ENCODE data around the gene PLEKHG4B.
"Not testable (repeated sequence)": the region's sequence is repeated elsewhere in the genome, so short reads cannot be mapped to it uniquely, and the experiment has no call there.

PLEKHG4B gene

GRCh38 chr5:192970-193831, 101.2 kb downstream of the PLEKHG4B start:
- H3K4me1 Mint-ChIP-seq (ENCODE audit: low read depth): peaks cover 8% of the 10 kb centered on the region
- H3K4me3 Mint-ChIP-seq: no peak overlapping the region
- H3K36me3 Mint-ChIP-seq (ENCODE audit: low read depth): no peaks in the 10 kb centered on the region
- no peak overlapping the region for H3K27ac Mint-ChIP-seq
- no peaks in the 10 kb centered on the region for H3K27me3 Mint-ChIP-seq (ENCODE audit: low read depth)
- no peaks in the 10 kb centered on the region for H3K9me3 Mint-ChIP-seq

GRCh38 chr5:194102-194501, 102.1 kb downstream of the PLEKHG4B start:
- Mint-ChIP-seq H3K9me3 (no peaks in the 10 kb centered on the region), H3K36me3 (ENCODE audit: low read depth) (no peaks in the 10 kb centered on the region), H3K4me1 (ENCODE audit: low read depth) (peaks cover 3% of the 10 kb centered on the region), H3K4me3 (no peak overlapping the region), H3K27ac (no peak overlapping the region), H3K27me3 (ENCODE audit: low read depth) (no peaks in the 10 kb centered on the region)

- no peak overlapping the region for H3K27ac Mint-ChIP-seq
- H3K27me3 Mint-ChIP-seq (ENCODE audit: low read depth): no peaks in the 10 kb centered on the region
- H3K4me1 Mint-ChIP-seq (ENCODE audit: low read depth): peaks cover 3% of the 10 kb centered on the region
- no peaks in the 10 kb centered on the region for H3K9me3 Mint-ChIP-seq
- H3K36me3 Mint-ChIP-seq (ENCODE audit: low read depth): no peaks in the 10 kb centered on the region
- H3K4me3 Mint-ChIP-seq: no peak overlapping the region
Measured at GRCh38 chr5:194603-195209, 102.7 kb downstream of the PLEKHG4B start.

DNA sequence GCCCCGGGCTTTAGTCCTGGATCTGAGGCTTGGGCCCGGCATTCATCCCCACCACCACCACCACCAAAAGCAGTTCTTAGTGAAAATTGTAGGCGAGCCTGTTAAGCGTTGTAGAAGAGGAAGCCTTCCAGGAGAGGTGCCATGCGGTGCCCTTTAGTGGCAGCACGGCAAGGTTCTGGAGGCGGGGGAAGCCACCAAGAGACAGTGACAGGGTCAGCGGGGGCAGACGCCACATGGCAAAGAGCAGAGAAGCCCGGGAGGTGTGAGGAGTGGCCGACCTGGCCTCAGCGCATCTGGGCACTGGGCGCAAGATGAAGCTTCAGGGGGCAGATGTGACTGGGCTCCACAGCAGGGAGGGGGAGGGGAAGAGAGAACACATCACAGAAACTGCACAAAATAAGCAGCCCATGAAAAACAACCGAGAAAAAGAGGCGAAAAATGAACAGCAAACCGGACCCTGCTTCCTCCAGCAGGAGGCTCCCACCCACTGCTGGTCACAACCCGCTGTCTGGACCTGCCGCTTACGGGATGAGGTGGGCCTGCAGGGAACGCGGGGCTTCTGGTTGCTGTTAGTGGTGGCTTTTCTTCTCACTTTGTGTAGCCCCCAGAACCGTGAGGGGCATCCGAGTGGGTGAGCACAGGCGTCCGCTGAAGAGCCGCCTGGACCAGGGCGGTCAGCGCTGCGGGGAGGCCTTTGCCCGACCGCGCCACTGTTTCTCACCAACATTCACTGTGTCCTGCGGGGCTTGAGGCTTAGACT, 103.6 kb downstream of the PLEKHG4B start:
- H3K4me1 Mint-ChIP-seq (ENCODE audit: low read depth): no peaks in the 10 kb centered on the region
- H3K27me3 Mint-ChIP-seq (ENCODE audit: low read depth): no peaks in the 10 kb centered on the region
- no peaks in the 10 kb centered on the region for H3K36me3 Mint-ChIP-seq (ENCODE audit: low read depth)
- no peaks in the 10 kb centered on the region for H3K9me3 Mint-ChIP-seq
- H3K4me3 Mint-ChIP-seq: no peak overlapping the region
- no peak overlapping the region for H3K27ac Mint-ChIP-seq

- no peak overlapping the region for H3K4me3 Mint-ChIP-seq
Measured at GRCh38 chr5:196350-196749, 104.4 kb downstream of the PLEKHG4B start.

DNA sequence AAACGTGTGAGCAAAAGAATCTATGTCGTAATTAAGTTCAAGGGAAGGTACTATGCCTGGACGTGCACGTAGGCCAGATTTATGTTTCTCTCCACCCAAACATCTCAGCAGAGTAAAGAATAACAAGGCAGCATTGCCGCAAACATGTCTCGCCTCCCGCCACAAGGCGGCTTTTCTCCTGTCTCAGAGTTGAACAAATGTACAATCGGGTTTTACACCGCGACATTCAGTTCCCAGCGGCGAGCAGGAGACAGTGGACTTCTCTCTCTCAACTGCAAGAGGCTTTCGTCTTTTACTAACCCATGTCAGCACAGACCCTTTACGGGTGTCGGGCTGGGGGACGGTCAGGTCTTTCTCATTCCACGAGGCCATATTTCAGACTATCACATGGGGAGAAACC, 105.1 kb downstream of the PLEKHG4B start:
- H3K27ac Mint-ChIP-seq; H3K27me3 Mint-ChIP-seq (ENCODE audit: low read depth); H3K36me3 Mint-ChIP-seq (ENCODE audit: low read depth); H3K4me1 Mint-ChIP-seq (ENCODE audit: low read depth); H3K4me3 Mint-ChIP-seq; H3K9me3 Mint-ChIP-seq: not testable (repeated sequence)

More at GRCh38 chr5:196350-196749, 104.4 kb downstream of the PLEKHG4B start:
- no peak overlapping the region for H3K27ac Mint-ChIP-seq
- H3K27me3 Mint-ChIP-seq (ENCODE audit: low read depth): no peaks in the 10 kb centered on the region
- no peaks in the 10 kb centered on the region for H3K9me3 Mint-ChIP-seq
- H3K4me1 Mint-ChIP-seq (ENCODE audit: low read depth): no peaks in the 10 kb centered on the region
- no peaks in the 10 kb centered on the region for H3K36me3 Mint-ChIP-seq (ENCODE audit: low read depth)

GRCh38 chr5:197892-198489, 106.0 kb downstream of the PLEKHG4B start:
- Mint-ChIP-seq H3K9me3 (no peaks in the 10 kb centered on the region), H3K27ac (no peak overlapping the region), H3K4me3 (no peak overlapping the region), H3K36me3 (ENCODE audit: low read depth) (peaks cover 1% of the 10 kb centered on the region), H3K27me3 (ENCODE audit: low read depth) (no peaks in the 10 kb centered on the region), H3K4me1 (ENCODE audit: low read depth) (no peaks in the 10 kb centered on the region)

- Mint-ChIP-seq H3K27ac (no peak overlapping the region), H3K36me3 (ENCODE audit: low read depth) (peaks cover 1% of the 10 kb centered on the region), H3K4me1 (ENCODE audit: low read depth) (no peaks in the 10 kb centered on the region), H3K27me3 (ENCODE audit: low read depth) (no peaks in the 10 kb centered on the region), H3K9me3 (no peaks in the 10 kb centered on the region), H3K4me3 (no peak overlapping the region)
Measured at GRCh38 chr5:198516-199196, 106.7 kb downstream of the PLEKHG4B start.

DNA sequence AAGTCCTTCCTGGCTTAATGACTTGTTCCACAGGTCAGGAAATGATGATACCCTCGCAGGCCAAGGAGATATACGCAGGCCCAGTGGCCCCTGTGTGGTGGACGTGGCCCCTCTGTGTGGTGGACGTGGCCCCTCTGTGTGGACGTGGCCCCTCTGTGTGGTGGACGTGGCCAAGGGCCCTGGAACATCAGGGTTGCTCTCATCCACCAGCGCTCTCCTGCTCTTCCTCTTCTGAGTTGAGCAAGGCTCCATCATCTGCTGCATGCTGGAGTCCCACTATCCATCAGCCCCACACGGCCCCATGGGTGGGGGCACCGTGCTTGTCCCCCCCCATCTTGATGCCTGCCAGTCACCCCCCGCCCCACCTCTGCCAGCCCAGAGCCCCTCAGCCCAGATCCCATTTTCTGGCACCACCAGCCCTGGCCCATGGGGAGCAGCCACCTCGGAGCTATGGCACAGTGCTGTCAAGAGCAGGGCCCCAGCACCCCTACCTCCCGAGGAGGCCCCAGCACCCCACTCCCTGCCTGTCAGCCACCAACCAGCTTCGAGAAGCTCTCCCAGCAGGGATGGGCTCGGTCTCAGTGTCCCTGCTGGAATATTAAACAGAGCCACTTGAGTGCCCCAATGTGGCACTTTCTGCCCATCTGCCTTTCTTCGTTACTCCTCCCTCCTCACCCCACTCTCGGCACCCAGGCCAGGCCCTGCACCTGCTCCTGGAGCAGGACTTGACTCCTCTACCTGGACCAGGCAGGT, 107.4 kb downstream of the PLEKHG4B start:
- H3K27me3 Mint-ChIP-seq (ENCODE audit: low read depth): no peaks in the 10 kb centered on the region
- H3K9me3 Mint-ChIP-seq: no peaks in the 10 kb centered on the region
- H3K4me1 Mint-ChIP-seq (ENCODE audit: low read depth): no peaks in the 10 kb centered on the region
- H3K27ac Mint-ChIP-seq: no peak overlapping the region
- peaks cover 1% of the 10 kb centered on the region for H3K36me3 Mint-ChIP-seq (ENCODE audit: low read depth)
- H3K4me3 Mint-ChIP-seq: no peak overlapping the region

GRCh38 chr5:199950-200645, 108.1 kb downstream of the PLEKHG4B start:
- no peaks in the 10 kb centered on the region for H3K9me3 Mint-ChIP-seq
- H3K36me3 Mint-ChIP-seq (ENCODE audit: low read depth): peaks cover 6% of the 10 kb centered on the region
- H3K27me3 Mint-ChIP-seq (ENCODE audit: low read depth): no peaks in the 10 kb centered on the region
- no peak overlapping the region for H3K27ac Mint-ChIP-seq
- no peak overlapping the region for H3K4me3 Mint-ChIP-seq
- no peaks in the 10 kb centered on the region for H3K4me1 Mint-ChIP-seq (ENCODE audit: low read depth)

DNA sequence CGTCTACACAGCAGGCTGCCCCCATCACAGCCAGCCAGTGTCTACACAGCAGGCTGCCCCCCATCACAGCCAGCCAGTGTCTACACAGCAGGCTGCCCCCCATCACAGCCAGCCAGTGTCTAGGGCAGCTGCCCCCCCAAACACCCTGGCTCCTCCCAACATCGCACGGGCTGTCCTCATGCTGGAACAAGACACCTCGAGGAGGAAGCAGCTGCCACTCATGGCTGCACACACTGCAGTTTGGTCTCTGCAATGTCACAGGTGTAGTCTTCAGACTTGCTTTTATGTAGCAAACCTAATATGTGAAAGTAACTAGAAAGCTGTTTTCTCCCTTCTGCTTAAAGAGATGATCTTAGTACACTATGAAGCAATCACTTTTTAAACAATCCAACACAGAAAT, 109.0 kb downstream of the PLEKHG4B start:
- peaks cover 8% of the 10 kb centered on the region for H3K36me3 Mint-ChIP-seq (ENCODE audit: low read depth)
- no peak overlapping the region for H3K4me3 Mint-ChIP-seq
- no peaks in the 10 kb centered on the region for H3K4me1 Mint-ChIP-seq (ENCODE audit: low read depth)
- no peaks in the 10 kb centered on the region for H3K27me3 Mint-ChIP-seq (ENCODE audit: low read depth)
- no peak overlapping the region for H3K27ac Mint-ChIP-seq
- no peaks in the 10 kb centered on the region for H3K9me3 Mint-ChIP-seq

DNA sequence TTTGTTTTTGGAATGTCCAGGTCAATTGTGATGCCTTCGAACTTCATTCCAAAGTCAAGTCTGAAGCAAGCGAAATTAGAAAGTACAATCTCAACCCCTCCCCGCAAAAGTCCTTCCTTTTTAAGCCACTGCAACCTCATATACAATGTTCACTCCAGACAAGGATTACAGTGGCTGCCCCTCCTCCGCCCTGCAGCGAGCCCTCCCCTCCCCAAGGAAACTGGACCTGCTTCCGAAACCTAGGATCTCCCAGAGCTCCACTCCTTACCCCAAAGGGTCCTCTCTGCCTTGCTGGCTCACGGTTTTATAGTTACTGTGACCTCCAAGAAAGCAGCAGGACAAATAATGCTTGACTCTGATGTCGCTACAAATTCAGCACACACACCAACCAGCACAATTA, 109.7 kb downstream of the PLEKHG4B start:
- Mint-ChIP-seq H3K9me3 (no peaks in the 10 kb centered on the region), H3K27ac (no peak overlapping the region), H3K36me3 (ENCODE audit: low read depth) (peaks cover 8% of the 10 kb centered on the region), H3K27me3 (ENCODE audit: low read depth) (no peaks in the 10 kb centered on the region), H3K4me3 (no peak overlapping the region), H3K4me1 (ENCODE audit: low read depth) (no peaks in the 10 kb centered on the region)

DNA sequence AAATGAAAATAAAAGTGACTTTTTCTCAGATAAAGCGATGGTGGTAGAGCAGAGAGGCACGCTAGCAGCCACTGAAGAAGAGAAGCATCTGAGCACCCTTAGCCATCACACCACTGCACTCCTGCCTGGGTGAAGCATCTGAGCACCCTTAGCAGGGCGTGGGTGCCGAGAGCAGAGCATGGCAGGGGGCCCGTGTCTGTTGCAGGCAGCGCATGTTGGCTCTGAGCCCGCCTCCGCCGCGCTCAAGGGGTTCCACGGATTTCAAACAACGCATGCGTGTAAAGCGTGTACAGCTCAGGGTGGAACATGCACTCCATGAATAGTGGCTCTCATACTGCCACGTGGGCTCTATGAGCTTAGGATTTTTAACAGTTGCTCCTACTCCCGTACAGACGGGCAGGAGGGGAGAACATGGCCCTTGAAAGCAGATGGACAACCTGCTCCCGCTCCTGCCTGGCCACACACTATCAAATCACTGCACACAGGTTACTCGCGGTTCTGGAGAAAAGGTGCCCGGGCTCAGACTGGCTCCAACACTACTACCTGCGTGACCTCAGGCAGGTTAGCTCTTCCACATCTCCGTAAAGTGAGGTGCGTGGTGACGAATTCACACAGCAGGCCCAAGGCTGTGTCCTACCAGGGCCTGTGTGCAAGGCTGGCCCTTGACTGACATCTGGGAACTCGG, 111.4 kb downstream of the PLEKHG4B start:
- H3K27ac Mint-ChIP-seq: no peak overlapping the region

More for the DNA sequence above, 111.4 kb downstream of the PLEKHG4B start:
- H3K9me3 Mint-ChIP-seq: no peaks in the 10 kb centered on the region
- no peak overlapping the region for H3K4me3 Mint-ChIP-seq
- H3K36me3 Mint-ChIP-seq (ENCODE audit: low read depth): peaks cover 10% of the 10 kb centered on the region
- no peaks in the 10 kb centered on the region for H3K27me3 Mint-ChIP-seq (ENCODE audit: low read depth)
- peaks cover 2% of the 10 kb centered on the region for H3K4me1 Mint-ChIP-seq (ENCODE audit: low read depth)
